ENCODE data around the gene MAOA. TPM values are rescaled to one million over a fixed set of nuclear protein-coding genes. Genes with fewer than 3 reads are reported as not detected.
A peak's percentile ranks its signal among the peaks of the same experiment; 100 is the strongest.

Gene MAOA
- total RNA-seq, 2 donors from 2014 or later: 111 to 174 TPM

DNA sequence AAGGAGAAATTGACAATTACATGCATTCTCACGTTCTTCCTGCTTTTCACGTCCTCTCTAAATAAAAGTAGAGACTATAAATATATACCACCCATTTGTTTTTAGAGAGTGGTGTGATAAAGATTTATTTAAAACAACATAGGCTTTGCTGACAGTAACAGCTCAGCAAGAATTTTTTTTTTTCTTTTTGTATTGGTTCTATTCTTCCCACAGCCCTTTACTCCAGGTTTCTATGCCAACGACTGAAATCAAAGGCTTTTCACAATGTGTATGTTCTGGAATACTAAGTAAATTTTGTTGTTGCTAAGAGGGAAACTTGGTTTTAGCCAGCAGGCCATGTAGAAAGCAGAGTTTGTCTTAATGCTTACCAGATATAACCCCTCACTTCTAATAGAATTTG lies 43.4 kb downstream of the MAOA start:
- Histone ChIP-seq H3K4me3 (no peak overlapping the region), H3K36me3 (no peaks in the 10 kb centered on the region), H3K9me3 (no peaks in the 10 kb centered on the region), H3K27me3 (no peaks in the 10 kb centered on the region), H3K27ac (no peak overlapping the region), H3K4me1 (peaks cover 0 to 21% of the 10 kb centered on the region in 2 donors)
- TF ChIP-seq, protein P1, sequence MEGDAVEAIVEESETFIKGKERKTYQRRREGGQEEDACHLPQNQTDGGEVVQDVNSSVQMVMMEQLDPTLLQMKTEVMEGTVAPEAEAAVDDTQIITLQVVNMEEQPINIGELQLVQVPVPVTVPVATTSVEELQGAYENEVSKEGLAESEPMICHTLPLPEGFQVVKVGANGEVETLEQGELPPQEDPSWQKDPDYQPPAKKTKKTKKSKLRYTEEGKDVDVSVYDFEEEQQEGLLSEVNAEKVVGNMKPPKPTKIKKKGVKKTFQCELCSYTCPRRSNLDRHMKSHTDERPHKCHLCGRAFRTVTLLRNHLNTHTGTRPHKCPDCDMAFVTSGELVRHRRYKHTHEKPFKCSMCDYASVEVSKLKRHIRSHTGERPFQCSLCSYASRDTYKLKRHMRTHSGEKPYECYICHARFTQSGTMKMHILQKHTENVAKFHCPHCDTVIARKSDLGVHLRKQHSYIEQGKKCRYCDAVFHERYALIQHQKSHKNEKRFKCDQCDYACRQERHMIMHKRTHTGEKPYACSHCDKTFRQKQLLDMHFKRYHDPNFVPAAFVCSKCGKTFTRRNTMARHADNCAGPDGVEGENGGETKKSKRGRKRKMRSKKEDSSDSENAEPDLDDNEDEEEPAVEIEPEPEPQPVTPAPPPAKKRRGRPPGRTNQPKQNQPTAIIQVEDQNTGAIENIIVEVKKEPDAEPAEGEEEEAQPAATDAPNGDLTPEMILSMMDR (IDR thresholded peaks at IDR 0.05): no peak
- no peak for DNase-seq (ENCODE audit: low spot score)

- Histone ChIP-seq H3K27ac (peak overlapping the region; percentile 3 to 84), H3K4me1 (peaks cover 0 to 30% of the 10 kb centered on the region in 2 donors), H3K36me3 (no peaks in the 10 kb centered on the region), H3K27me3 (no peaks in the 10 kb centered on the region), H3K4me3 (no peak overlapping the region), H3K9me3 (no peaks in the 10 kb centered on the region)
- TF ChIP-seq, protein P1 (IDR thresholded peaks at IDR 0.05): no peak
- DNase-seq (ENCODE audit: low spot score): no peak
These were observed 46.0 kb downstream of the MAOA start for GRCh38 chrX:43702079-43702524.

- no peak overlapping the region for H3K4me3 ChIP-seq
- H3K27ac ChIP-seq: peak overlapping the region; percentile 8 to 84
- TF ChIP-seq, protein P1 (IDR thresholded peaks at IDR 0.05): no peak
- H3K36me3 ChIP-seq: no peaks in the 10 kb centered on the region
- DNase-seq (ENCODE audit: low spot score): no peak
- no peaks in the 10 kb centered on the region for H3K27me3 ChIP-seq
- H3K4me1 ChIP-seq: peaks cover 0 to 30% of the 10 kb centered on the region in 2 donors
- H3K9me3 ChIP-seq: no peaks in the 10 kb centered on the region
These were observed 46.6 kb downstream of the MAOA start for GRCh38 chrX:43702660-43703059.

GRCh38 chrX:43703211-43703791 lies 47.2 kb downstream of the MAOA start:
- TF ChIP-seq, protein P1 (IDR thresholded peaks at IDR 0.05): no peak
- H3K4me1 ChIP-seq: peaks cover 0 to 32% of the 10 kb centered on the region in 2 donors
- no peaks in the 10 kb centered on the region for H3K9me3 ChIP-seq
- no peaks in the 10 kb centered on the region for H3K27me3 ChIP-seq
- H3K4me3 ChIP-seq: no peak overlapping the region
- H3K36me3 ChIP-seq: no peaks in the 10 kb centered on the region
- no peak for DNase-seq (ENCODE audit: low spot score)
- peak overlapping the region; percentile 8 to 84 for H3K27ac ChIP-seq

GRCh38 chrX:43706786-43707370 lies 50.8 kb downstream of the MAOA start:
- Histone ChIP-seq H3K4me3 (no peak overlapping the region), H3K27me3 (no peaks in the 10 kb centered on the region), H3K9me3 (no peaks in the 10 kb centered on the region), H3K36me3 (no peaks in the 10 kb centered on the region), H3K27ac (peak overlapping the region; percentile 63 to 84), H3K4me1 (peaks cover 0 to 33% of the 10 kb centered on the region in 2 donors)
- TF ChIP-seq, protein P1 (IDR thresholded peaks at IDR 0.05): no peak
- DNase-seq (ENCODE audit: low spot score): no peak

All from right atrium auricular region (tissue), 2 donors.